HepG2 (cell line): ENCODE results near the gene SGSH. TPM values are rescaled to one million over a fixed set of nuclear protein-coding genes. Genes with fewer than 3 reads are reported as not detected.

Experiments
- ATF1 ChIP-seq: IDR thresholded peaks from 2 replicates; pipeline ENCODE4 v1.6.1; 2016; ENCODE audit warnings: mild to moderate bottlenecking, control low read depth
- CBX5 ChIP-seq: sonication (generic); formaldehyde crosslinking; IDR thresholded peaks from 2 replicates; pipeline ENCODE4 v1.4.0; 2020; ENCODE audit warnings: missing genetic modification reagents, borderline replicate concordance
- CCDC6 ChIP-seq: sonication (generic); formaldehyde crosslinking; IDR thresholded peaks from 2 replicates; pipeline ENCODE4 v1.8.1; 2022; ENCODE audit warnings: mild to moderate bottlenecking, missing genetic modification reagents, moderate library complexity
- DR1 ChIP-seq: sonication (generic); formaldehyde crosslinking; IDR thresholded peaks from 2 replicates; pipeline ENCODE4 v1.8.0; 2021; ENCODE audit warnings: mild to moderate bottlenecking, missing genetic modification reagents, inconsistent platforms
- ETV5 ChIP-seq: IDR thresholded peaks from 2 replicates; pipeline ENCODE4 v1.6.1; 2018; ENCODE audit warnings: missing biosample characterization, missing genetic modification reagents, inconsistent platforms, borderline replicate concordance
- HCFC1 ChIP-seq: fragments of 150-350 bp; IDR thresholded peaks from 2 replicates; pipeline ENCODE4 v1.6.1; 2014; ENCODE audit warnings: low read depth, low read length
- NPAS2 ChIP-seq: sonication (generic); formaldehyde crosslinking; IDR thresholded peaks from 2 replicates; pipeline ENCODE4 v1.8.0; 2022; ENCODE audit warnings: mild to moderate bottlenecking, missing genetic modification reagents, borderline replicate concordance
- NR2C2 ChIP-seq: sonication (generic); formaldehyde crosslinking; IDR thresholded peaks from 2 replicates; pipeline ENCODE4 v1.4.0; 2020; ENCODE audit warnings: missing genetic modification reagents, mild to moderate bottlenecking, moderate library complexity, borderline replicate concordance
- PCBP1 ChIP-seq: fragments of 200-400 bp; formaldehyde crosslinking; IDR thresholded peaks from 2 replicates; pipeline ENCODE4 v1.6.1; 2017; ENCODE audit warnings: mild to moderate bottlenecking, low read depth, low read length, borderline replicate concordance
- SMAD3 ChIP-seq: sonication (generic); formaldehyde crosslinking; IDR thresholded peaks from 2 replicates; pipeline ENCODE4 v1.4.0; 2020; ENCODE audit warnings: missing genetic modification reagents
- SMC3 ChIP-seq: IDR thresholded peaks from 2 replicates; pipeline ENCODE4 v1.6.1; 2011; ENCODE audit warnings: low read length, improper control_type of control experiment
- SP1 ChIP-seq, 2 experiments: fragments of 450-650 bp in 1 of 2; sonication (generic) in 1 of 2; formaldehyde crosslinking in 1 of 2; IDR thresholded peaks; 2 replicates each; pipeline versions ENCODE4 v1.4.0 to v1.6.1; 2016 to 2020; ENCODE audit warnings: missing genetic modification reagents in 1 of 2
- TBP ChIP-seq: sonication (generic); formaldehyde crosslinking; IDR thresholded peaks from 2 replicates; pipeline ENCODE4 v1.5.0; 2020; ENCODE audit warnings: missing genetic modification reagents
- ZBTB21 ChIP-seq: sonication (generic); formaldehyde crosslinking; IDR thresholded peaks from 2 replicates; pipeline ENCODE4 v1.4.0; 2020; ENCODE audit warnings: missing genetic modification reagents
- ZBTB3 ChIP-seq: sonication (generic); formaldehyde crosslinking; IDR thresholded peaks from 2 replicates; pipeline ENCODE4 v1.4.0; 2020; ENCODE audit warnings: low read depth, mild to moderate bottlenecking, moderate library complexity, missing genetic modification reagents, borderline replicate concordance
- ZMYM4 ChIP-seq: sonication (generic); formaldehyde crosslinking; IDR thresholded peaks from 2 replicates; pipeline ENCODE4 v1.8.1; 2023; ENCODE audit warnings: mild to moderate bottlenecking, missing genetic modification reagents
- ZNF121 ChIP-seq: sonication (generic); formaldehyde crosslinking; IDR thresholded peaks from 2 replicates; pipeline ENCODE4 v1.5.0; 2020; ENCODE audit warnings: mild to moderate bottlenecking, missing genetic modification reagents
- ZNF501 ChIP-seq: sonication (generic); formaldehyde crosslinking; IDR thresholded peaks from 2 replicates; pipeline ENCODE4 v1.5.1; 2020; ENCODE audit warnings: mild to moderate bottlenecking, moderate library complexity, missing genetic modification reagents
- ZNF629 ChIP-seq: sonication (generic); formaldehyde crosslinking; conservative IDR thresholded peaks from 2 replicates; pipeline ENCODE4 v1.5.0; 2020; ENCODE audit warnings: missing genetic modification reagents
- ZNF672 ChIP-seq: sonication (generic); formaldehyde crosslinking; IDR thresholded peaks from 2 replicates; pipeline ENCODE4 v1.8.1; 2022; ENCODE audit warnings: missing genetic modification reagents
- polyA plus RNA-seq, 8 experiments: library from polyadenylated mRNA; depleted of rRNA in 3 of 8; stranded (reverse) in 7 of 8; unstranded in 1 of 8; fragments of >200 nt; fragmentation: Illumina TruSeq in 4 of 8; extraction: Trizol in 4 of 8; gene quantifications; 2 replicates each; pipeline versions ENCODE4 v1.2.1 to v1.2.3, GENCODE V29; 2011 to 2016; ENCODE audit warnings: low read depth in 4 of 8, missing spikeins in 1 of 8, mixed read lengths in 1 of 8; ENCODE audit not compliant: insufficient read depth in 1 of 8
- total RNA-seq, 5 experiments: library from RNA; depleted of rRNA; stranded (reverse); fragments of >200 nt; fragmentation: Illumina TruSeq; extraction: Trizol; gene quantifications; 2 replicates each; pipeline ENCODE4 v1.2.3, GENCODE V29; 2016; ENCODE audit warnings: low read depth in 1 of 5
- TF ChIP-seq, protein P1 (sequence below): sonication (generic); formaldehyde crosslinking; IDR thresholded peaks from 2 replicates; pipeline ENCODE4; 2020; ENCODE audit warnings: missing genetic modification reagents, mild to moderate bottlenecking, borderline replicate concordance
- TF ChIP-seq, protein P2 (sequence below): IDR thresholded peaks from 2 replicates; pipeline ENCODE4 v1.6.1; 2018; ENCODE audit warnings: missing genetic modification reagents, mild to moderate bottlenecking, missing compliant biosample characterization

The SGSH gene
- total and polyA plus RNA-seq, 2 of the 13 experiments (the other 11 are each of a cell fraction or from before 2014, with no cell fraction given), result 12.2 to 17.6 TPM

DNA sequence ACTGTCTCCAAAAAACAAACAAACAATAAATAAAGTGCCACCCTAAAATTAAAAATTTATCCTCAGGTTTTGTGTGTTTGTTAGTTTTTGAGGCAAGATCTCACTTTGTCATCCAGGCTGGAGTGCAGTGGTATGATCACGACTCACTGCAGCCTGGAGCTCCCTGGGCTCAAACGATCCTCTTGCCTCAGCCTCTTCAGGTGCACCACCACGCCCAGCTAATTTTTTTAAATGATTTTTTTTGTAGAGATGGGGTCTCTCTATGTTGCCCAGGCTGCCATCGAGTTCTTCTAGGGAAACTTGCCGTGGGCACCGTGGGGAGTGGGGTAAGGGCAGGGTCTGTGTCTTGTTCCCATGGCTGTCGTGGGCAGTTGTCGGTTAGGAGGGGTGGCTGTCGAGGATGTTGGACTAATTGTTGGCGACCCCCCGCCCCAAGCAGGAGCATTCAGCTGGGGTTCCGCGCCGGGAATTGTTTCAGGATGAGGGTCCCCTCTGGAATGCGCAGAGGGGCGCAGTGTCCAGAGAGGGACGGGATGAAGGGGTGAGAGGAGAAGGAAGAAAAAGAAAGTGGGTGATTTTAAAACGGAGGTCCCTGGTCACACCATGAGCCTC, 39.4 kb upstream of the SGSH start (continued):
- TF ChIP-seq, protein P1, sequence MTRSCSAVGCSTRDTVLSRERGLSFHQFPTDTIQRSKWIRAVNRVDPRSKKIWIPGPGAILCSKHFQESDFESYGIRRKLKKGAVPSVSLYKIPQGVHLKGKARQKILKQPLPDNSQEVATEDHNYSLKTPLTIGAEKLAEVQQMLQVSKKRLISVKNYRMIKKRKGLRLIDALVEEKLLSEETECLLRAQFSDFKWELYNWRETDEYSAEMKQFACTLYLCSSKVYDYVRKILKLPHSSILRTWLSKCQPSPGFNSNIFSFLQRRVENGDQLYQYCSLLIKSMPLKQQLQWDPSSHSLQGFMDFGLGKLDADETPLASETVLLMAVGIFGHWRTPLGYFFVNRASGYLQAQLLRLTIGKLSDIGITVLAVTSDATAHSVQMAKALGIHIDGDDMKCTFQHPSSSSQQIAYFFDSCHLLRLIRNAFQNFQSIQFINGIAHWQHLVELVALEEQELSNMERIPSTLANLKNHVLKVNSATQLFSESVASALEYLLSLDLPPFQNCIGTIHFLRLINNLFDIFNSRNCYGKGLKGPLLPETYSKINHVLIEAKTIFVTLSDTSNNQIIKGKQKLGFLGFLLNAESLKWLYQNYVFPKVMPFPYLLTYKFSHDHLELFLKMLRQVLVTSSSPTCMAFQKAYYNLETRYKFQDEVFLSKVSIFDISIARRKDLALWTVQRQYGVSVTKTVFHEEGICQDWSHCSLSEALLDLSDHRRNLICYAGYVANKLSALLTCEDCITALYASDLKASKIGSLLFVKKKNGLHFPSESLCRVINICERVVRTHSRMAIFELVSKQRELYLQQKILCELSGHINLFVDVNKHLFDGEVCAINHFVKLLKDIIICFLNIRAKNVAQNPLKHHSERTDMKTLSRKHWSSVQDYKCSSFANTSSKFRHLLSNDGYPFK (CRISPR knock-in tag), result peak; percentile 14; the same call in 1 of the 2 replicates
- TF ChIP-seq, protein P2, sequence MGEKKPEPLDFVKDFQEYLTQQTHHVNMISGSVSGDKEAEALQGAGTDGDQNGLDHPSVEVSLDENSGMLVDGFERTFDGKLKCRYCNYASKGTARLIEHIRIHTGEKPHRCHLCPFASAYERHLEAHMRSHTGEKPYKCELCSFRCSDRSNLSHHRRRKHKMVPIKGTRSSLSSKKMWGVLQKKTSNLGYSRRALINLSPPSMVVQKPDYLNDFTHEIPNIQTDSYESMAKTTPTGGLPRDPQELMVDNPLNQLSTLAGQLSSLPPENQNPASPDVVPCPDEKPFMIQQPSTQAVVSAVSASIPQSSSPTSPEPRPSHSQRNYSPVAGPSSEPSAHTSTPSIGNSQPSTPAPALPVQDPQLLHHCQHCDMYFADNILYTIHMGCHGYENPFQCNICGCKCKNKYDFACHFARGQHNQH (CRISPR knock-in tag), result peak; percentile 17; the same call in 1 of the 2 replicates
- TF ChIP-seq SMC3 (no peak), ZNF672 (no peak), NR2C2 (0 out of 2 replicates have a peak, but pooled peaks have one; percentile 4), PCBP1 (no peak), ZNF501 (peak; percentile 65; the same call in 1 of the 2 replicates), CCDC6 (CRISPR knock-in tag) (no peak), SP1 (IDR thresholded peaks at IDR 0.05) (no peak), SP1 (CRISPR knock-in tag; IDR thresholded peaks at IDR 0.05) (no peak), ZNF629 (0 out of 2 replicates have a peak, but pooled peaks have one; percentile 19), ZBTB21 (CRISPR knock-in tag) (no peak), ZMYM4 (CRISPR knock-in tag) (no peak), NPAS2 (CRISPR knock-in tag) (no peak), TBP (no peak), HCFC1 (no peak), ETV5 (CRISPR knock-in tag) (no peak), ZNF121 (CRISPR knock-in tag) (peak; percentile 16; the same call in 1 of the 2 replicates), ATF1 (CRISPR knock-in tag) (no peak), CBX5 (CRISPR knock-in tag) (0 out of 2 replicates have a peak, but pooled peaks have one; percentile 29), SMAD3 (CRISPR knock-in tag) (no peak), ZBTB3 (CRISPR knock-in tag) (no peak), DR1 (CRISPR knock-in tag) (no peak)
